Cardiac muscle cell (in vitro differentiated cells and primary cell): ENCODE measurements around the gene SMARCA4. TPM values are rescaled to one million over a fixed set of nuclear protein-coding genes. Genes with fewer than 3 reads are reported as not detected.

Experiments used
- DNase-seq, 2 donors: peaks; one replicate each; pipeline versions ENCODE4 v3.0.0 to v3.0.0-alpha.2; 2010 to 2017; ENCODE audit warnings: low read depth in 1 of 2, low spot score in 1 of 2
- H3K27ac ChIP-seq: fragments of 200-600 bp; sonication (generic); 2 replicates; pipeline ENCODE4 v1.5.1; 2016
- H3K27me3 ChIP-seq: fragments of 200-600 bp; sonication (generic); 2 replicates; pipeline ENCODE4 v1.6.0; 2016; ENCODE audit warnings: control low read depth
- H3K36me3 ChIP-seq: fragments of 200-600 bp; sonication (generic); 2 replicates; pipeline ENCODE4 v1.5.1; 2016; ENCODE audit warnings: control low read depth
- H3K4me1 ChIP-seq: fragments of 200-600 bp; sonication (generic); 2 replicates; pipeline ENCODE4 v1.8.1; 2017; ENCODE audit warnings: low read depth, mild to moderate bottlenecking, mixed run types
- H3K4me3 ChIP-seq: fragments of 200-600 bp; sonication (generic); 2 replicates; pipeline ENCODE4 v1.5.1; 2016; ENCODE audit warnings: mild to moderate bottlenecking
- H3K9me3 ChIP-seq: fragments of 200-600 bp; sonication (generic); 2 replicates; pipeline ENCODE4 v1.5.1; 2017; ENCODE audit warnings: low read depth, mild to moderate bottlenecking, control low read depth
- polyA plus RNA-seq: library from polyadenylated mRNA; unstranded; fragments of >200 nt; fragmentation: Nextera tagmentation; extraction: Ambion mirVana; gene quantifications from 2 replicates; pipeline ENCODE4 v1.2.1, GENCODE V29; 2016
- total RNA-seq: library from RNA; depleted of rRNA; stranded (reverse); fragments of >200 nt; gene quantifications from 2 replicates; pipeline ENCODE4 v1.2.3, GENCODE V29; 2016
- TF ChIP-seq, protein P1 (sequence below): IDR thresholded peaks from 2 replicates; pipeline ENCODE4 v1.5.1; 2012; ENCODE audit warnings: low read depth, mild to moderate bottlenecking, low read length

SMARCA4 gene
- total and polyA plus RNA-seq, 2 experiments from 2014 or later, result 178 to 212 TPM

DNA sequence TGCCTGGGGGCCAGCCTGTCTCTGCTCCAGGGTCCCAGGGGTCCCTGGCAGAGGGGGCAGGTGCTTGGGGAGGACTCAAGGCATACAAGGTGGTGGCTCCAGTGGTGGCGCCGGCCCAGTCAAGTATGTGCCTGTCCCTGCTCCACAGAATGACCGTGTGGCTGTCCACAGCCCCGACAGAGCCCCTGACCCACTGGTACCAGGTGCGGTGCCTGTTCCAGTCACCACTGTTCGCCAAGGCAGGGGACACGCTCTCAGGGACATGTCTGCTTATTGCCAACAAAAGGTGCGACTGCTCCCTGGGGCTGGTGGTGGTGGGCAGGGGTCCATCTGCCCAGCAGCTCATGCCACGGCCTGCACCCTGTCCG, 40.6 kb upstream of the SMARCA4 start:
- Histone ChIP-seq H3K9me3 (no peaks in the 10 kb centered on the region), H3K36me3 (peaks cover 23% of the 10 kb centered on the region), H3K4me3 (no peak overlapping the region), H3K4me1 (no peaks in the 10 kb centered on the region), H3K27me3 (no peaks in the 10 kb centered on the region), H3K27ac (peak overlapping the region; percentile 23)
- no peak for DNase-seq
- TF ChIP-seq, protein P1, sequence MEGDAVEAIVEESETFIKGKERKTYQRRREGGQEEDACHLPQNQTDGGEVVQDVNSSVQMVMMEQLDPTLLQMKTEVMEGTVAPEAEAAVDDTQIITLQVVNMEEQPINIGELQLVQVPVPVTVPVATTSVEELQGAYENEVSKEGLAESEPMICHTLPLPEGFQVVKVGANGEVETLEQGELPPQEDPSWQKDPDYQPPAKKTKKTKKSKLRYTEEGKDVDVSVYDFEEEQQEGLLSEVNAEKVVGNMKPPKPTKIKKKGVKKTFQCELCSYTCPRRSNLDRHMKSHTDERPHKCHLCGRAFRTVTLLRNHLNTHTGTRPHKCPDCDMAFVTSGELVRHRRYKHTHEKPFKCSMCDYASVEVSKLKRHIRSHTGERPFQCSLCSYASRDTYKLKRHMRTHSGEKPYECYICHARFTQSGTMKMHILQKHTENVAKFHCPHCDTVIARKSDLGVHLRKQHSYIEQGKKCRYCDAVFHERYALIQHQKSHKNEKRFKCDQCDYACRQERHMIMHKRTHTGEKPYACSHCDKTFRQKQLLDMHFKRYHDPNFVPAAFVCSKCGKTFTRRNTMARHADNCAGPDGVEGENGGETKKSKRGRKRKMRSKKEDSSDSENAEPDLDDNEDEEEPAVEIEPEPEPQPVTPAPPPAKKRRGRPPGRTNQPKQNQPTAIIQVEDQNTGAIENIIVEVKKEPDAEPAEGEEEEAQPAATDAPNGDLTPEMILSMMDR, result no peak

GRCh38 chr19:10920781-10921180, 40.0 kb upstream of the SMARCA4 start:
- TF ChIP-seq, protein P1, result no peak
- H3K36me3 ChIP-seq, result peaks cover 27% of the 10 kb centered on the region
- peak overlapping the region; percentile 54 for H3K27ac ChIP-seq
- no peak overlapping the region for H3K4me3 ChIP-seq
- no peaks in the 10 kb centered on the region for H3K9me3 ChIP-seq
- no peak for DNase-seq
- no peaks in the 10 kb centered on the region for H3K4me1 ChIP-seq
- H3K27me3 ChIP-seq, result no peaks in the 10 kb centered on the region

- no peaks in the 10 kb centered on the region for H3K27me3 ChIP-seq
- H3K36me3 ChIP-seq, result peaks cover 27% of the 10 kb centered on the region
- H3K4me3 ChIP-seq, result no peak overlapping the region
- TF ChIP-seq, protein P1, result no peak
- H3K4me1 ChIP-seq, result no peaks in the 10 kb centered on the region
- no peak for DNase-seq
- no peaks in the 10 kb centered on the region for H3K9me3 ChIP-seq
- peak overlapping the region; percentile 54 for H3K27ac ChIP-seq
These were observed 39.5 kb upstream of the SMARCA4 start for GRCh38 chr19:10921199-10921909.

DNA sequence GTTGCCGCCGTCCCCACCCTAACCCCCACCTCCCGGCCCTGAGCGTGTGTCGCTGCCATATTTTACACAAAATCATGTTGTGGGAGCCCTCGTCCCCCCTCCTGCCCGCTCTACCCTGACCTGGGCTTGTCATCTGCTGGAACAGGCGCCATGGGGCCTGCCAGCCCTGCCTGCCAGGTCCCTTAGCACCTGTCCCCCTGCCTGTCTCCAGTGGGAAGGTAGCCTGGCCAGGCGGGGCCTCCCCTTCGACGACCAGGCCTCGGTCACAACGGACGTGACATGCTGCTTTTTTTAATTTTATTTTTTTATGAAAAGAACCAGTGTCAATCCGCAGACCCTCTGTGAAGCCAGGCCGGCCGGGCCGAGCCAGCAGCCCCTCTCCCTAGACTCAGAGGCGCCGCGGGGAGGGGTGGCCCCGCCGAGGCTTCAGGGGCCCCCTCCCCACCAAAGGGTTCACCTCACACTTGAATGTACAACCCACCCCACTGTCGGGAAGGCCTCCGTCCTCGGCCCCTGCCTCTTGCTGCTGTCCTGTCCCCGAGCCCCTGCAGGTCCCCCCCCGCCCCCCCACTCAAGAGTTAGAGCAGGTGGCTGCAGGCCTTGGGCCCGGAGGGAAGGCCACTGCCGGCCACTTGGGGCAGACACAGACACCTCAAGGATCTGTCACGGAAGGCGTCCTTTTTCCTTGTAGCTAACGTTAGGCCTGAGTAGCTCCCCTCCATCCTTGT, 38.8 kb upstream of the SMARCA4 start:
- H3K36me3 ChIP-seq, result peaks cover 27% of the 10 kb centered on the region

GRCh38 chr19:10922638-10923014, 38.2 kb upstream of the SMARCA4 start:
- no peaks in the 10 kb centered on the region for H3K27me3 ChIP-seq
- no peaks in the 10 kb centered on the region for H3K9me3 ChIP-seq
- TF ChIP-seq, protein P1, result no peak
- H3K27ac ChIP-seq, result no peak overlapping the region
- no peak overlapping the region for H3K4me3 ChIP-seq
- H3K36me3 ChIP-seq, result peaks cover 27% of the 10 kb centered on the region
- no peak for DNase-seq
- H3K4me1 ChIP-seq, result no peaks in the 10 kb centered on the region

More for the DNA sequence above, 38.8 kb upstream of the SMARCA4 start:
- Histone ChIP-seq H3K4me1 (no peaks in the 10 kb centered on the region), H3K4me3 (no peak overlapping the region), H3K27ac (peak overlapping the region; percentile 54), H3K9me3 (no peaks in the 10 kb centered on the region), H3K27me3 (no peaks in the 10 kb centered on the region)
- TF ChIP-seq, protein P1, result no peak
- no peak for DNase-seq
